IPS DF 4.7 (cell line): Measurements from ENCODE around the gene CLDN15.
A peak's percentile ranks its signal among the peaks of the same experiment; 100 is the strongest.
"Not testable (repeated sequence)": the region's sequence is repeated elsewhere in the genome, so short reads cannot be mapped to it uniquely, and the experiment has no call there.

ENCODE experiments used
- DNase-seq: peaks from one replicate; pipeline ENCODE4 v3.0.0-alpha.2; 2013; ENCODE audit warnings: low spot score; ENCODE audit errors: extremely low read depth

The CLDN15 gene

DNA sequence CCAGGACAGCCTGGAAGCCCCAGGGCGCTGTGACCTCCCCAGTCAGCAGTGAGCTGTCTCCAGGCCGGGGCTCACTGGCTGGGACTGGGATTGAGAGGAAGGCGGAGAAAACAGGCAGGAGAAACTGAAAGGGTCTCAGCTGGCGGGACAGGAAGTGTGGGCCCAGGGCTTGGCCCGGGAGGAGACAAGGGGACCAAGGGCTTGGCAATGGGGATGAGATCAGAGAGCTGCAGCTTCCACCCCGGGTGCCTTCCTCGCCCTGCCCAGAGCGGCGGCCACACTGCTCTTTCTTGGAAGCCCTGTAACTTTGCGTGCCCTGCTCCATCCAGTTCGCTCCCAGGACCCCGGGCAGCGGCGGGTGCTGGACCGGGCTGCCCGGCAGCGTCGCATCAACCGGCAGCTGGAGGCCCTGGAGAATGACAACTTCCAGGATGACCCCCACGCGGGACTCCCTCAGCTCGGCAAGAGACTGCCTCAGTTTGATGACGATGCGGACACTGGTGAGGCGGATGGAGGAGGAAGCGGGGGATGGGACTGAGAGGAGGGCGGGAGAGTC, 15.2 kb downstream of the CLDN15 start:
- DNase-seq: no peak

DNA sequence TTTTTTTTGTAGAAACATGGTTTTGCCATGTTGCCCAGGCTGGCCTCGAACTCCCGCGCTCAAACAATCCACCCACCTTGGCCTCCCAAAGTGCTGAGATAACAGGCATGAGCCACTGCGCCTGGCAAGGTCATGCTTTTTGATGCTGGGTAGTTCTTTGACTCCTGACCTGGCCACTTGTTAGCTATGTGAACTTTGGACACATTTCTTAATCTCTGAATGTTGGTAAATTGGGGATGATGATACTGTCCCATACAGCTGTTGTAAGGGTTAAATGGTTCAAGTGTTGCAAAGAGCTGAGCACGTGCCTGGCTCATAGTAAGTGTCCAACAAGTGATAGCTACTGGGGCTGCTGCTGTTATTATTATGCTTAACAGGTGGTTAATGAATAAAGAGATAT, 17.3 kb downstream of the CLDN15 start:
- DNase-seq: no peak

DNA sequence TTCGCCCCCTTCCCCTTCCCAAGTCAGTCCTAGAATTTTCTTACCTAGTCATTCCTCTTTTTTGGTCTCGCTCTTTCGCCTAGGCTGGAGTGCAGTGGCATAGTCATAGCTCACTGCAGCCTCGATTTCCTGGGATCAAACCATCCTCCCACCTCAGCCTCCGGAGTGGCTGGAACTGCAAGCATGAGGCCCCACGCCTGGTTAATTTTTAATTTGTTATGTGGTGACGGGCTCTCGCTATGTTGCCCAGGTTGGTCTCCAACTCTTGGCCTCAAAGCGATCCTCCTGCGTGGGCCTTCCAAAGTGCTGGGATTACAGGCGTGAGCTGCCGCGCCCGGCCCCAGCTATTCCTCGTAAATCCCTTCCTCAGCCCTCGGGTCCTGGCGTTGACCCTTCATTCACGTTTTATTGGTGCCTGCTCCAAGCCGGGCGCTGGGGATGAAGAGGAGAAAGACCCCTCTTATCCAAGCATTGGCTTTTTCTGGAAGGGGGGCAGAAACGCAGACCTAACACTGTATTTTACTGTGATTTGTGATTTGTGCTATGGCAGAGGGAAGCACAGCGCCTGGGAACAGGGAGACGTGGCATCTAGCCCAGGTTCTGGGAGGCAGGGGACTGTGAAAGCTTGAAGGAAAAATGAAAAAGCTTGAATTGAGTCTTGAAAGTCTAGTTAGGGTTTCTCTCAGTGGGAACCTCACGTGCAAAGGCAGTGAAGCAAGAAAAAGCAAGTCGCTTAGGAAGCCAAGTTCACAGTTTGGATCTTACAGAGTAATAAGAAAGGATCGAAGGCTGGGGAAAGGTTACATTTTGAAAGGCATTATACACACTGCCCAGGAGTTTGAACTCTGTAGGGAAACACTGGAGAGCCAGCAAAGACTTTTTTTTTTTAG, 19.1 kb downstream of the CLDN15 start:
- no peak for DNase-seq

DNA sequence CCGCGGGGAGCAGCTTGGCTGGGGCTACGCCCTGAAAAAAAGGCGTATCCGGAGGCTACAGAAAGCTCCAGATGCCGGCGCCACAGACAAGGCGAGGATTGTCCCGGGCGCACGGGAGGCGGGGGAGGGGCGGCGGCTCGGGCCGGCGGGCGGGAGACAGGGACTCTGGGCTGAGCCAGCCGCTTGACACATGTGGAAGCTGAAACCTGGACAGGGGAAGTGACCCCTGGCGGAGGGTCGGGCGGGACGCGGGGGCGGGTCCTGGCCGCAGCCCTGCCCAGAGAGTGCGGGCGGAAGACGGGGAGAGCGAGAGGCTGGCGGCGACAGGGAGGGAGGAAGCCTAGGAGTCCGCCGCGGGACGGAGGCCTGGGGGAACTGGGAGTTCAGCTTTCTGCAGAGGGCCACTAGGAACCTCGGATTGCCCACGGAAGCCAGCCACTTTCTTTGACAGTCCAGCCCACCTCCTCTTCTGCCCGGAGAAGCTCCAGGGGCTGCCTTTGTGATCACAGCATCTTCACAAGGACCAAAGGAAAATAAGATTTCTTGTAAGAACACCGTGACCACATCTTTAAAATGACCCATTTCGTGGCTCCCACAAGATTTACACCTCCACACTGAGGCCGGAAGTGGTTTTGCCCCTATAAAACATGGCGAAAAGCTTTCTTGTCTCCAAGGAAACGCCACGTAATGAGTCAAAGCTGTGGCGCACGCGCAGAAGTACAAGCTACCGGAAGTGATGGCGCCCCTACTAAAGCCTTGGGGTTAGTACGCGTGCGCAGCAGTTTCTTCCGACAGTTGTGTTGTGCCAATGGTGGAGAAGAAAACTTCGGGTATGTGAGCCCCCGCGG, 20.0 kb downstream of the CLDN15 start, which contains the start of the genes PLOD3 and ZNHIT1:
PLOD3 (minus strand) TSS at position 194 of the 848 bp plus-strand sequence. CDS start 307 bp downstream, outside the sequence.
ZNHIT1 (plus strand) TSS at position 778 of the 848 bp plus-strand sequence; CDS start at position 809, 31 bp downstream.
- DNase-seq: peak; percentile 94

DNA sequence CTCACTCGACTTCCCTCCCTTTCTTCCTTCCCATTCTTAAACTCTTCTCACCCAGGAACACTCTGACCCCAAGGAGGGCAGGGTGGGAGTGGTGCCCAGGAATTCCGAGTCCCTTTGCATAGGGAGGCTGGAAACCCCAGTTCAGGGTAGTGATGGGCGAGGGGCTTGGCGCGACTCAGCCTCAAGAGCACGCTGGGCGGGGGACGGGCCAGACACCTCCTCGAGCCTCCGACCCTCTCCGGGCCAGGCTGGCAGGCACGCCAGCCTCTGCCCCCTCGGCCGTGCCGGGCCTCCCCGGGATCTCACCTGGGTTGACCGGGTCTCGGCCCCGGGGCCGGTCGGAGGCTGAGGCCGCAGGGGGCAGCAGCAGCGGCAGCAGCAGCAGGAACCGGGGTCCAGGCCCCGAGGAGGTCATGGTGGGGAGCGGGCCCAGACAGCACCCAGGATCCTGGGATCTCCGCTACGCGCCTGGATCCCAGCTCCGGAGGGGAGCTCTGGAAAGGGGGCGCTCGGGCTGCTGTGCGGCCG, 20.7 kb downstream of the CLDN15 start:
- no peak for DNase-seq

DNA sequence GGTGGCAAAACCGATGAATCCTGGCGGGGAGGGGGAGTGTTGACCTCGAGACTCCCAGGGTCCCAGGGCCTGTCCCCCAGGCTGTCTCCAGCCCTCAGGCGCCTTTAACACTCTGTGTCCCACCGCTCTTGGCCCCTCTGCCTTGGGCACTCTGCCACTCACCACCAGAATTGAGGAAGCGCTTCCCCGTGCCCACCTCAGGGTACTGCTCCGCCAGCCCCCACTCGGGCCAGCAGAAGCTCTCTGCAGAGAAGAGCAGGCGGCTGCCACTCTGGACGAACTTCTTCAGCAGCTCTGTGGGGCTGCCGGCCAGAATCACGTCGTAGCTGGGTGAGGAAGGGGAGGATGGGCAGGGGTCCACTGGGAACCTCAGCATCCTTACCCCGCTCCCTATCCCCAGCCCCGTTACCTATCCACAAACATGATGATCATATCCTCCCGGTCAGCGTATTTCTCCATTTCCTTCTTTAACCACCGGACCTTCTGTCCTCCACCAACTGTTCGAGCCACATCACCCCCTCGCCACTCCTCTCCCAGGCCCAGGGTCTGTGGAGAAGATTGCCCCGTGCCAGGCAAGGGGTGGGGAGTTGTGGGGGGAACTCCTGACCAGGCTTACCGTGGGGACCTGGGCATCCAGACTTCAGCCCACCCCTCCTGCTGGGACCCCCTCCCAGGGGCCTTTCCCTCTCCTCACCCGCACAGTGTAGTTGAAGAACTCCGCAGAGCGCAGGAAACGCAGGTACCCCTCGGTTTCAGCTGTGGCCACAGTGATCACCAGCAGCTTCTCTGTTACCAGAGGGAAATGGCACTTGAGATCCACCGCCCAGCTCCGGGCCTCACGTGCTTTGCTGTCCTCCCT, 21.4 kb downstream of the CLDN15 start:
- no peak for DNase-seq

DNA sequence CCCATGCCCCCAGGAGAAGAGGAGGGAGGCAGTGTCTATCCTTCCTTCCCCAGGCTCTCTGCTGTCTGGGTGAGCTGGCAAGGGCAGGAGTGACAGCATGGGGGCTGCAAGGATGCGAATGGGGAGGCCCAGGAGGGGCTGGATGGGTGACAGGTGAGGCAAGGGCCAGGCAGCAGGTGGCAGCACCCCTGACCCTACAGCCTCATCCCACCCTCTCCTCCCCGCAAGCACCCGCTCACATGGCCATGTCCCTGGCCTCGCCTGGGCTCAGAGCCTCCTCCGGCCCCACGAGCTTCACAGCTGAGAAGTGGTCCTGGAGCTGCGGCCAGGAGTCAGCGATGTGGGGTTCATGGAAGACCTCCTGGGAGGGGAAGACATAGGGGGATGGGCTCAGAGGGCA, 25.6 kb downstream of the CLDN15 start:
- no peak for DNase-seq

DNA sequence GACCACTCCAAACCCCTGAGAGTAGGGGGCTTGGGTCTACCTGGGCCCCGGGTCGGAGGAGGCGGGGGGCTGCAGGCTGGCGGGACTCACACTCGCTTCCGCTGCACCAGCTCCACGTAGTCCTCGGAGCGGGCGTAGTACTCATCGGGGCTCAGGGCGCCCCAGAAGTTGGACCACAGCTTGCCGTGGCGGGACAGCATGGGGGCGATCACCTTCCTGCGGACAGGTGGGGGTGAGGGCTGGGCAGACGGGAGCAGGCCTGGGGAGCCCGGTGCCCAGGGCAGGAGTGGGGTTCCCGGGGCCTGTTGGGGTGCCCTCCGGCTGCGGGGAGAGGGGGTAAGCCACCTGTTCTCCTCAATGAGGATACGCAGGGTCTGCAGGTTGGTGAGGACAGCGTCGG, 26.1 kb downstream of the CLDN15 start:
- no peak for DNase-seq

DNA sequence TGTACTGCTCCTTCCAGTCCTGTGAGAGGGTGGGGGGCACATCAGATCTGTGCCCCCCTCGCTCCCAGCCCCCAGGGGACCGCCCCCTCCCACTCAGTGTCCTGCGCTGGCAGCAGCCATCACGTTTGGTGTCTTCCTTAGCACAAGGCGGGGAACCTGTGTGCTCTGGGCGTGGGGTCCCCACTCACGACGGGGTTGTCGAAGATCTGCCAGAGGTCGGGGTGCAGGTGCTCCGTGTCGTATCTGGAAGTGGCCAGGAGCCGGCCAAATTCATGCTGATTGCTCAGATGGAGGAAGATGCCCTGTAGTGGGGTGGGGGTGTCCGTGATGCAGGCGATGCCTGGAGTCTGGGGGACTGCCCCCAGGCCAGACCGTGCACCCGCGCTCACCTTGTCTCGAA, 27.5 kb downstream of the CLDN15 start:
- DNase-seq: no peak

DNA sequence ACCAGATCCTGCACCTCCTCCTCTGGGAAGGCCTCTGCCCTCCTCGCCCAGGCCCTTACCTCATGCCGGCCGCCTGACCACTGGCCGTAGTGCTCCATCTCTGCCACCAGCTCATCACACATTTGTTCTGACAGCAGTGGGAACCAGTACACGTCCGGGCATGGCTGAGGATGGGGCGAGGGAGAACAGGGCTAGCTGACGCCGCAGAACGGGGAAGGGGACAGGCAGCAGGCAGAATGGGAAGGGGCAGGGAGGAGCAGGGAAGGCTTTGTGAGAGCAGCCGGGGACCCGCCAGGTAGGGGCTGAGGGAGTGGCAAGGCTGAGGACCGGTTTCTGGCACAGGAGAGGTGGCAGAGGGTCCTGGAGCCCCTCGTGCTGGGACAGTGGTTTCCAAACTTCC, 28.8 kb downstream of the CLDN15 start:
- DNase-seq: no peak

DNA sequence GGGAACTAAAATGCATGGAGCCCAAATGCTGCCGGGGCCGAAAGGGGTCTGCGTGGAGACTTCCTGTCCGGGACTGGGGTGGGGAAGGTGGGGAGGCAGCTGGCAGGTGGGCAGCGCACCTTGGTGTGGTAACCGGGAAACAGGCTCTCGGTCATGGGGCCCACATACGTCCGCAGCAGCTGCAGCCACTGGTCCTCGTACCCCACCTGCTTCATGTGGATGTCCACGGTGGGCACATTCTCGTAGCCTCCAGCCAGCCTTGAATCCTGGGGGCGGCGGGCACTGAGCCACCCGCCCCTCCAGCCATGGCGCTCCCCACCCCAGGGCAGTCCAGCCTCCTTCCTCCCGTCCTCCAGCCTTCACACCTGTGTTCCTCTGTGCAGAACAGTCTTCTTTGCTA, 30.1 kb downstream of the CLDN15 start:
- DNase-seq: no peak

DNA sequence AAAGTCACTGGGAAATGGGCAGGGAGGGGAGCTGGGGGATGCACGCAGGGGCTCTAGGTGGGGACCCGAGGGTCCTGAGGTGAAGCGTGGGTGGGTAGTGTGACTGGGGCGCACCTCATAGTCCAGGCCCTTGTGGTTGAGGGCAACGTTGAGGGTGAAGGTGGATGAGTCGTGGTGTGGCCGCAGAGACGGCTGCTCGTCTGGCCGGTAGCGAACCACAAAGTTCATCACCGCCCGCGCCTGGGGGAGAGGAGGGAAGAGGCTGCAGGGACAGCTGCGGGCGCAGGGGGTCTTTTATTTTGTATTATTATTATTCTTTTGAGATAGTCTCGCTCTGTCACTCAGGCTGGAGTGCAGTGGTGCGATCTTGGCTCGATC, 30.9 kb downstream of the CLDN15 start:
- DNase-seq: no peak

DNA sequence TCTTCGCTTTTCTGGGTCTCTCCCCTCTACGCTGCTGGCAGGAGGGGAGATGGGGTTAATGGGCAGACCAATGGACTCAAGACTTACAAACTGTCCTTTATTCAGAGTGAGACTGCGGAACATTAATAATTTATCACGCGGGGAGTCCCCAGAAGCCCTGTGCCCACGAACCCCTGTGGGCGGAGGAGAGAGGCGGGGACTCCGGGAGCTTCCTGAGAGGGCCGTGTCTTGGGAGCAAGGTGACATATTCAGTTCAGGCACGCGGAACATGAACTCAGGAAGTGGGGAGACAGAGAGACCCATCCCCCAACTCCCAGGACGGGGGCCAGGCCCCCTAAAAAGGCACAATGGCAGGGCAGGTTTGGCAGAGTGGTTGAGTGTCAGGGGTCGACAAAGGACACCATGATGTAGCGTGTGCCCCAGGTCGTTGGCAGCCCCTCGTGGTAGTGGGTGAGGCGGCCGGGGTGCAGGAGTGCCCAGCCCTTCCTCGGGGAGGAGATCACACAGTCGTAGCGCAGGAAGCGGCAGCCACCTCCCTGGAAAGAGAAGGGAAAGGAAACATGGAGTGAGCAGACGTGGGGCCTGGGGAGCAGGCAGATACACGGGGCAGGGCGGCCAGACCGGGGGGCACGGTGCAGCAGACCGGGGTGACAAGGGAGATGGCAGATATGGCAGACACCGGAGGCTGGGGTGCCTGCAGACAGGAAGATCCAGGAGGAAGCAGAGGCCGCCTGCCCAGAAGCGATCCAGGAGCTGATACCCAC, 31.5 kb downstream of the CLDN15 start:
- no peak for DNase-seq

DNA sequence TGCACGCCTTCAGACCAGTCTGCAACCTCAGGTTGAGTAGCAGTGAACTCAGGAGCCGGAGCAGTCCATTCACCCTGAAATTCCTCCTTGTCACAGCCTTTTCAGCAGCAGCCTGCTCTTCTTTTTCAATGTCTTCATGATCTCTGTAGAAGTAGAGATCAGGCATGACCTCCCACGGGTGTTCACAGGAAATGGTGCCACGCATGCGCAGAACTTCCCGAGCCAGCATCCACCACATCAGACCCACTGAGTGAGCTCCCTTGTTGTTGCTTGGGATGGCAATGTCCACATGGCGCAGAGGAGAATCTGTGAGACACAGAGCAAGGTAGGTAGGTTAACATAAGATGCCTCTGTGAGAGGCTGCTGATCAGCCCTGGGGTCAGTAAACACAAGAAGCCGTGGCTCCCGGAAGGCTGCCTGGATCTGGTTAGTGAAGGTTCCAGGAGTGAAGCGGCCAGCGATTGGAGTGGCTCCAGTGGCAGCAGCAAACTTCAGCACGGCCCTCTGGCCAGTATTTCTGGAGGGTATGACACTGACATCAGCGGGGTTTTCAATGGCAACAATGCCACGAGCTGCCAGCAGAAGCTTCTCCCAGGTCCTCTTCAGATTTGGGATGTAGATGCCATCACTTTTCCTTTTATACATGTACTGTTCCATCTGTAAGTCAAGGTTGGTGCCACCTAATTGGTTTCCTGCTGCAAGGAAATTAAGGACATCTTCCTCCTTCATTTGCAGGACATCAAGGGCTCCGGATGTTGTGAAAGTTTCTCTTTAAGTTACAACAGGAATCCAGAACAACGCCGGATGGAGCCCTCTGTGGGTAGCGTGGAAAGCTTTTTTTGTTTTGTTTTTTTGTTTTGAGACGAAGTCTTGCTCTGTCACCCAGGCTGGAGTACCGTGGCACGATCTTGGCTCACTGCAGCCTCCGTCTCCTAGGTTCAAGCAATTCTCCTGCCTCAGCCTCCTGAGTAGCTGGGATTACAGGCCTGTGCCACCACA, 33.6 kb downstream of the CLDN15 start:
- not testable (repeated sequence) for DNase-seq

DNA sequence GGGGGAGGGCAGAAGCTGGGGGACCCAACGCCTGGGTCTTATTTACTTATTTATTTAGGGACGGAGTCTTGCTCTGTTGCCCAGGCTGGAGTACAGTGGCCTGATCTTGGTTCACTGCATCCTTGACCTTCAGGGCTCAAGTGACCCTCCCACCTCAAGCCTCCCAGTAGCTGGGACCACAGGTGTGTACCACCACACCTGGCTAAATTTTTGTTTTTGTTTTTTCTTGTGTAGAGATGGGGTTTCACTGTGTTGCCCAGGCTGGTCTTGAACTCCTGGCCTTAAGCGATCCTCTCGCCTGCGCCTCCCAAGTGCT, 35.0 kb downstream of the CLDN15 start:
- no peak for DNase-seq

DNA sequence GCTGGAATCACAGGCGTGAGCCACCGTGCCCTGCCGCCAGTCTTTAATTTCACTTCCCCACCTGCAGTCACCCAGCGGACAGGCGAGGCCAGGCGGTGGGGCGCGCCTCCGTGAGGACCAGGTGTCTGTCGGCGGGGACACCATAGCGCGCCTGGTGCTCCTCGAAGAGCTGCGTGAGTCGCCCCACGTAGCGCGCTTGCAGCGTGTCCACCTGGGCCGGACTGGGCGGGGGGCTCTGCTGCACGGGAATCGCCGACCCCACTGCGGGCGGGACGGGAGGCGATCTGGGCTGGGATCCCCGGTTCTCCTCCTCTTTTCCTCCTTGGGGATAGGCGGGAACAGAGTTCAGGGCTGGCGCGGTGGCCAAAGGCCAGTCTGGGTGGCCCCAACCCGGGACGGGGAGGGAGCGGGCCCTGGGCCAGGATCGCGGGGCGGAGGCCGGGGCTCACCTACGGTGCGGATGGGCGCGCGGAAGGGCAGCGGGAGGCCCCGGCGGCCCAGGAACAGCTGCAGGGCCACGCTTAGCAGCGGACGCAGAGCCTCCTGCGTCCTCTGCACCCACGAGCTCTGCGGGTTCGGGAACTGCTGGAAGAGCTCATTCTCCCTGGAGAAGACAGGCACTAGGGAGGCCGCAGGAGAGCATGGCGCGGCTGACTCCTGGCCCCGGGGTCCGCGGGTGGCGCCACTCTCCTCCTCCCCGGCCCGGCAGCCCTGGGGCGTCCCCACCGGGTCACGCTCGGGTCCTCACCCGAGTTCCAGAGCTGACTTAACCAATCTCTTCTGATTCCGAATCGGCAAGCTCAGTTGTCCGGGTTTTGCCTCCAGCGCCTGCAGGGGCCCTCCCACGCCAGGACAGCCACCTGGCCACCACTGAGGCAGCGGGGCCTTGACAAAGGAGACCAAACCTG, 35.7 kb downstream of the CLDN15 start:
- DNase-seq: no peak

DNA sequence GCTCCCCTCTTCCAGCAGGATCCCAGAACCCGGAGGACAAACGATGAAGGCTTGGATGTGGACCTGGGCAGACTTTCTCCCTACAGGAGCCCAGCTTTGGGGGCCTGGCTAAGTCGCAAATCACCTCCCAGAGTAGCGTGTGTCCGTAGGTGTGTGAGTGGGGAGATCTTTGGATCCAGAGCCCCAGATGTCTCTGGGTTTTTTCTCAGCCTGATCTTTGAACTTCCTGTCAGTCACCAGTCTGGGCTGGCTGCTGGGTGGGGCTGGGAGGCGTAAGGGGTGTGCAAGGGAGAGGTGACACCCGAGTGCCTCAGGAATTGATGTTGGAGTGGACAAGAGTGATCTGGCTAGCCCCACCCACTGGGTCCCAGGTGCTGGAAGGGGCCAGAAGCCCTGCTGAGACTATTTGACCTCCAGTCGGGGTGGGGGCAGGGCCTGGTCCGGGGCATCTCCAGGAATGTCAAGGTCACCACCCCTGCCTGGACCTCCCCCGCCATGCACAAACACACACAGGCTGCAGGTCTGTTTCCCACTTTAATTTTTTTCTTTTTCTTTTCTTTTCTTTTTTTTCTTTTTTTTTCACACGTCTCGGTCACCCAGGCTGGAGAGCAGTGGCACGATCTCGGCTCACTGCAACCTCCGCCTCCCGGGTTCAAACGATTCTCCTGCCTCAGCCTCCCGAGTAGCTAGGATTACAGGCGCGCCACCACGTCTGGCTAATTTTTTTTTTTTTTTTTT, 36.6 kb downstream of the CLDN15 start, which contains the start of gene MOGAT3:
MOGAT3 (minus strand) TSS at position 175 of the 738 bp plus-strand sequence. CDS start 182 bp downstream, outside the sequence.
- no peak for DNase-seq
